NCI-H510A treated with DMSO at 0.1 percent for 48 hours (cell line): ENCODE measurements around the gene TMEM120A.
A peak's percentile ranks its signal among the peaks of the same experiment; 100 is the strongest.

Experiments used
- DNase-seq: peaks from one replicate; lab custom pipeline; 2025; lab: John Stamatoyannopoulos, UW

The TMEM120A gene

GRCh38 chr7:75980430-75981202 is 13.8 kb downstream of the TMEM120A start:
- DNase-seq: no peak

- DNase-seq: no peak
Measured at GRCh38 chr7:75979759-75980429, 14.5 kb downstream of the TMEM120A start.

DNA sequence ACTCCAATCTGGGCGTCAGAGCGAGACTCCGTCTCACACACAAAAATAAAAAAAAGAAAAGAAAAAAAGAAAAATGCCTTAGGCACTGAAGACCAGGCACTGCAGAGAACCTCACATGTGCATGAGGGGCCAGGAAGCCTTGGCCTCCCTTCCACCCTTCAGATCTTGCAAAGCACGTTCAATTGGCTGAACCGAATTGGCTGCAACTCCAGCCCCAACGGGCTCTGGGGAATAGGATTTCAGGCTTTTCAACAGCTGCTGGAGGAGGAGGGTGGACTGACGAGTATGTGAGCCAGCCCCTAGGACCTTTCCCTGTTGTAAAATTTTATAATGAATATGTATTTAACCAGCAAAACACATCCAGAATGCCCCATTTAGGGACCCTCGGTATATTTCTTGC is 16.7 kb downstream of the TMEM120A start:
- DNase-seq: no peak

- no peak for DNase-seq
Measured at GRCh38 chr7:75971961-75972763, 22.2 kb downstream of the TMEM120A start.

GRCh38 chr7:75971309-75971960 is 23.0 kb downstream of the TMEM120A start:
- DNase-seq: no peak

- DNase-seq: no peak
Measured at GRCh38 chr7:75969704-75970498, 24.5 kb downstream of the TMEM120A start.

DNA sequence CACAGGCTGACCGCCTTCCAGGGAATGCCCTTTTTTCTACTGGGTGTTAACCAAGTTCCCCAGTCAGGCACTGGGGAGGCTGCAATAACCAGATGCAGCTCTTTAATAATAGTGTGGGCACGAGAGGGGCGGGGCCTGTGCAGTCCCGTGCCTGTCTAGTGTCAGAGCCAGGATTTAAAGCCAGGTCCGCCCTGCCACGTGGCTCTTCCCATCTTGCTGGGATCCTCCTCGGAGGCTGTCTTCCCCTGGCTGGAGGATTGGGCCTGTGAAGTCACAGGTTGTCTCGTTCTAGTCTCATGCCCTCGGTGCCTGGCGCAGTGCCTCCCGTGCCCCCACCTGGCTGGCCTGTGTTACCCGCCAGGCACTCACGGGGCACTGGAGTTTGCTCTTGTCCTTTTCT is 25.2 kb downstream of the TMEM120A start:
- no peak for DNase-seq

GRCh38 chr7:75968561-75969001 is 25.8 kb downstream of the TMEM120A start:
- no peak for DNase-seq

DNA sequence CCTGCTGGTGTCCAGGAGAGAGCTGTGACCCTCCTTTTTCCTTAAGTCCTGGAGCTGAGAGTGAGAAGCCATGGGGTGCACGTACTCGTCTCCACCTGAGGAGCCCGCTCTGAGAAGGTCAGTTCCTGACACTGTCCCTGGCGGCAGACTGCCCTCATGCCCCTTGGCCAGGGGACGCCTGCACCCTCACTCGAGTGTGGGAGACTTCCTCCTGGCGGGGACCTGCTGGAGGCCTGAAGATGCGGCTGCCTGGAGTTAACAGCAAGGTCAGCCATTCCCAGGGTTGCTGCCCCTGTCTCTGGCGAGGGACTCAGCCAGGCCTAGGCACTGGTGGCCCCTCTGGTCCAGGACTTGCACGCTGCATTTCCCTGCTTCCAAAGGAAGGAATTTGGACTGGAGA is 26.4 kb downstream of the TMEM120A start:
- no peak for DNase-seq

- DNase-seq: no peak
Measured at GRCh38 chr7:75967487-75967997, 26.9 kb downstream of the TMEM120A start.

- no peak for DNase-seq
Measured at GRCh38 chr7:75967055-75967454, 27.3 kb downstream of the TMEM120A start.

DNA sequence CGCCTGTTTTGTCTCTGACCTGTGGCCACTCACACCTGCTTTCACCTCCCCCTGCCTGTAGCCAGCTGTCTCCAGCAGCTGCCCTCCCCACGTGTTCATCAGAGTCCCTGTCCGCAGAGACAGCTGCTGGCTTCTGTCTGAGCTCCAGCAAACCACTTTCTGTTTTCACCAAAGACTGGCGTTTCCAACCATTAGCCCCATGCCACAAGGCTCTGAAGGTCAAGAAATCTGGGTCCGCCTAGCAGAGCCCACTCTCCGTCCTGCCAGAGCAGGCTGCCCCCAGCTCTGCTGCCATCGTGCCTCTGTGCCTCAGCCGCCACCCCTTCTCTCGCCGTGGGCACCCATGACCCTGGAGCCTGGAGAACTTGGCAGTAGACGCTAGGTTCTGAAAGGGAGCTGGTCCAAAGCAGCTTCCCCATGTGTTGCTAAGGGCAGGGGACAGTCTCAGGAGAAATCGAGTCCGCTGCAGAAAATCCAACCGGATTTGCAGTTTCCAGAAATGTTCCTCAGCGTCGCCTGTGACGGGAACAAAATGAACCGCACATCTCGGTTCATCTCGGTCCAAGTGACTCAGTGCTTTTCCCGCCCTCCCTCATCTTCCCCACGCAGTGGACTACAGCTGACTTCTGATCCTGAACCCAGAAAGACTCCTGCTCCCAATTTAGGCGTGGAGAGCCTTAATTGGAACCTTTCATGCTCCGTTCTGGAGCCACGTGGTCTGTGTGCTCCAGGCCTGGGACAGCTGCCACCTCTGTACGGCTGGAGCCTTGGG is 28.0 kb downstream of the TMEM120A start:
- peak; percentile 75 for DNase-seq

DNA sequence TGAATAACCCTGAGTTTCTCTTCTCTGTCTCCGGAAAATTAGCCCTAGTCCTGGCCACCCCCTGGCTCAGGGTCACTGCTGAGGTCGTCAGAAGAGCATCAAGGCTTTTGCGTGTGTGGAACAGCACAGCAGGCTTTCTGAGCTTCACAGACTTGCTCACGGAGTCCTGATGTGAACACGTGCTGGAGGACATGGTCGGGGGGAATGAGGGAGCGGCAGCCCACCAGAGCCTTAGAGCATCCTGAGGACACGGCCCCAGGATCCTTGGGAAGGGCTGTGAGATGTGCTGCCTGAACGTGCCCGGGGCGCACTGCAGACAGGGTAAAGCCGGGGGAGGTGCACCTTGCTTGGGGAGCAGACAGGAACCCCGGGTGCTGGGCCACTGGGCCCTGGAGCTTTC is 28.8 kb downstream of the TMEM120A start:
- DNase-seq: no peak

DNA sequence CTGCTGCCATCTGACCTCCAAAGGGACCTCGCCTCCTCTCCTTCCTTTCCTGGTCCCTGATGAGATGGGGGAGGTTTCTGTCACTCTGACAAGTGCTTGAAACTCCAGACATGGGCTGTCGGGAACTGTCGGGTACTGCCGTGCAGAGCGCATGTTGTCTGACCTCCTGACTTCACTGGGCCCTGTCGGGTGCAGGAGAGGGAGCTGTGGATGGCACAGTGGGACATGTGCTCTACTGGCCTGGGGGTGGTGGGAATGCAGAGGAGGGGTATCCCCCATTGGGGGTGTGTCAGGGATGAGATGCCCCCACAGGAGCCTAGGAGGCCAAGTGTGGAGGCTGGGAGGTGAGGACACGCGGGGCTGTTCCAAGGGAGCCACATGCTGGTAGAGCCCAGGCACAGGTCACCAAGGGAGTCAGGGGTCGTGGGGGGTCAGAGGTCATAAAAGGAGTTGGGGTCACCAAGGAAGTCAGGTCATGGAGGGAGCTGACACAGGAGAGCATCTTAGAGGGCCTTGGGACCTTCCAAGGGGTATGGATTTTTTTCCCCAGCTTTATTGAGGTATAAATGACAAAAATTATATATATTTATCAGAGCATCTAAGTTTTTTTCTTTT is 30.9 kb downstream of the TMEM120A start:
- no peak for DNase-seq

GRCh38 chr7:75962607-75963380 is 31.6 kb downstream of the TMEM120A start:
- DNase-seq: no peak

DNA sequence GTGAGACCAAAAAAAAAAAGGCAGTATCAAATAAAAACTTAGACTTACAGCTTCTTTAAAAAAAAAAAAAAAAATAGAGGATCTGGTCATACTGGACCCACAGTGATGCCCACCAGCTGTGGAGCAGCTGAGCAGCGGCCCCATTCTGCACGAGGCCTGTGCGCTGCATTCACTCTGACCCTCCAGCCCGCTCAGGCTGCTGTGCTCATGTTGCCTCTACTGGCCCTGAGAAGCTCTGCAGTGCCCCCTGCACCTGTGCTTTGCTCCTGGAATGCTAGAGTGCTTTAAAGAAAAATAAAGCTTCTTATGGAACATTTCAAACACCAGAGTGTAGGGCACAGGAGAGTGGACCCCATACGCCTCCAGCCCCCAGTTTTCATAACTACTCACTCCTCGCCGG is 33.2 kb downstream of the TMEM120A start:
- no peak for DNase-seq

GRCh38 chr7:75960372-75960771 is 34.0 kb downstream of the TMEM120A start:
- no peak for DNase-seq

DNA sequence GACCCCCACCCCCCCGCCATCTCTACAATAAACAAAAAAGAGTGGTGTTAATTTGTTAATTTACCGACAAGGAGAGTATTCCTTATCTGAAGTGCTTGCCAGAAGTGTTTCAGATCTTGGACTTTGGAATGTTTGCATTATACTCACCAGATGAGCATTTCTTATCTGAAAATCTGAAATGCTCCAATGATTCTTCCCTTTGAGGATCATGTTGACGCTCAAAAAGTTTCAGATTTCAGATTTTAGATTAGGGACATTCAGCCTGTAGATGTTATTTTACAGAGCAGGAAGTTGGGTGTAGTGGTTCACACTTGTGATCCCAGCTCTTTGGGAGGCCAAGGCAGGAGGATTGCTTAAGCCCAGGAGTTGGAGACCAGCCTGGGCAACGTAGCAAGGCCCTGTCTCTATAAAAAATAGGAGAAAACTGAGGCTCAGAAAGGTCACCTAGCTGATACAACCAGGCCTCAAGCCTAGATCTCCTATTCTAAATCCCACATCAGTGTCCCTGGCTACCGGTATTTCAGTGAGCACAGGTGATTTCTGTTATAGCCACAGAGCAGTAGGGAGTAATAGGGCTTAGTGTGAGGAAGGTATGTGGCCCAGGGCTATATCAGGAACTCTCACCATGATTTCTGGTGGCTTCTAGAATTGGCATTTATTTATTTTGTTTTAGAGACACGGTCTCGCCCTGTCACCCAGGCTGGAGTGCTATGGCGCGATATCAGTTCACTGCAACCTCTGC is 35.4 kb downstream of the TMEM120A start:
- DNase-seq: no peak
